Measurements from ENCODE around the gene ANKRD40.

ANKRD40 gene

DNA sequence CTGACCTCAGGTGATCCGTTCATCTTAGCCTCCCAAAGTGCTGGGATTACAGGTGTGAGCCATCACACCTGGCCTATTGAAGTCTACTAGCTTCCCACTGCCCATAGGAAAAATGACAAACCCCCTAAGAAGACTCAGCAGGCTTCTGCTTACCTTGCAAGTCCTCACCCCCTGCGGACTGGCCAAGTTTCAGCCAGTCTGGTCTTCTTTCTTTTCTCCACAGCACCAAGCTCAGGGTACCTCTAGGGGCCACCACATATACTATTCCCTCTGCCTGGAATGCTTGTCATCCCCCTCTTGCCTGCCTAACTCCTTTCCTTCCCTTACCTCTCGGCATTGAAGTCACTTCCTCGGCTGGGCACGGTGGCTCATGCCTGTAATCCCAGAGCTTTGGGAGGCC is 41.9 kb downstream of the ANKRD40 start:
- H3K27me3 ChIP-seq (replicated peaks; ENCODE audit: insufficient read depth, low read length): no peaks in the 10 kb centered on the region
- no peaks in the 10 kb centered on the region for H3K79me2 ChIP-seq (ENCODE audit: low read length)
- H2AFZ ChIP-seq (ENCODE audit: low read length): no peak overlapping the region
- H3K9me3 ChIP-seq (replicated peaks; ENCODE audit: insufficient read depth, low read length): no peaks in the 10 kb centered on the region
- H3K4me2 ChIP-seq (ENCODE audit: low read depth, low read length): no peak overlapping the region
- no peak overlapping the region for H3K9ac ChIP-seq (ENCODE audit: low read length)
- no peaks in the 10 kb centered on the region for H4K20me1 ChIP-seq (ENCODE audit: insufficient read depth, low read length)
- peaks cover 13% of the 10 kb centered on the region for H3K4me1 ChIP-seq (ENCODE audit: low read length)
- H3F3A ChIP-seq (ENCODE audit: insufficient read depth, low read length): no peaks in the 10 kb centered on the region
- no peak overlapping the region for H3K27ac ChIP-seq (ENCODE audit: low read length)
- H3K36me3 ChIP-seq (replicated peaks; ENCODE audit: insufficient read depth, low read length): no peaks in the 10 kb centered on the region
- H3K4me3 ChIP-seq (ENCODE audit: low read length): no peak overlapping the region
- no peak for DNase-seq
- no peak for TF ChIP-seq EZH2 (optimal IDR thresholded peaks at IDR 0.05; ENCODE audit: low read depth, low read length)
- TF ChIP-seq EZH2phosphoT487 (IDR thresholded peaks at IDR 0.05; ENCODE audit: low read length): no peak
- H3K9me2 ChIP-seq (replicated peaks; ENCODE audit: insufficient read depth, low read length): no peaks in the 10 kb centered on the region

DNA sequence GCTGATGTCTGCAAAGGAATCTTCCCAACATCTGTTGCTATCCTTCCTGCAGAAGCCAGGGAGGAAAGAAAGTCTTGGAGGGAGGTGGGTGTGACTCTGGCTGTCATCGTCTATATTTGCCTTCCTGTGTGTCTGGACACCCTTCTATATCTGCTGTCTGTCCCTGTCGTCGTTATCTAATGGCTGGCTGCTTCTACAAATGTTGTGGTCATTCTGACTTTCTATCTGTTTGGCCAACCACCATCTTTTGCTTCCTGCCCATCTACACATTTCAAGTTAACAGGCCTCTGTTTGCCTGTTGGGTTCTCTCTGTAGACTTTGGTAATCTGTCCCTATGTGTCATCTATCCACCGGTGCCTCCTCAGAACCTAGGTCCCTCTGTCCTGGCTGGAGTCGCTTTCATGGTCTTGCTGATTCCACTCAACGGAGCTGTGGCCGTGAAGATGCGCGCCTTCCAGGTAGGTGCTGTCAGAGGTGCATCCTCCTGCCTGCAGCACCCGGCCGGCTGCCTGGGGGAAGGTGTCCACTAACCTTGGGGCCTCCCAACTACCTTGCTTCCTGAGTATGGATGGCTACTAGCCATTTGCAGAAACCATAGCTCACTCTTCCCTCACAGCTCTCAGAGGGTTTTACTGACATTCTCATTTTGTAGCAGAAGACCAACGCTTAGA is 42.8 kb downstream of the ANKRD40 start:
- H3K4me3 ChIP-seq (ENCODE audit: low read length): no peak overlapping the region
- H3K9me2 ChIP-seq (replicated peaks; ENCODE audit: insufficient read depth, low read length): no peaks in the 10 kb centered on the region
- no peak overlapping the region for H3K4me2 ChIP-seq (ENCODE audit: low read depth, low read length)
- no peaks in the 10 kb centered on the region for H3K27me3 ChIP-seq (replicated peaks; ENCODE audit: insufficient read depth, low read length)
- DNase-seq: no peak
- no peaks in the 10 kb centered on the region for H3K36me3 ChIP-seq (replicated peaks; ENCODE audit: insufficient read depth, low read length)
- H3K4me1 ChIP-seq (ENCODE audit: low read length): peaks cover 13% of the 10 kb centered on the region
- TF ChIP-seq EZH2 (optimal IDR thresholded peaks at IDR 0.05; ENCODE audit: low read depth, low read length): no peak
- TF ChIP-seq EZH2phosphoT487 (IDR thresholded peaks at IDR 0.05; ENCODE audit: low read length): no peak
- TF ChIP-seq, protein P1, sequence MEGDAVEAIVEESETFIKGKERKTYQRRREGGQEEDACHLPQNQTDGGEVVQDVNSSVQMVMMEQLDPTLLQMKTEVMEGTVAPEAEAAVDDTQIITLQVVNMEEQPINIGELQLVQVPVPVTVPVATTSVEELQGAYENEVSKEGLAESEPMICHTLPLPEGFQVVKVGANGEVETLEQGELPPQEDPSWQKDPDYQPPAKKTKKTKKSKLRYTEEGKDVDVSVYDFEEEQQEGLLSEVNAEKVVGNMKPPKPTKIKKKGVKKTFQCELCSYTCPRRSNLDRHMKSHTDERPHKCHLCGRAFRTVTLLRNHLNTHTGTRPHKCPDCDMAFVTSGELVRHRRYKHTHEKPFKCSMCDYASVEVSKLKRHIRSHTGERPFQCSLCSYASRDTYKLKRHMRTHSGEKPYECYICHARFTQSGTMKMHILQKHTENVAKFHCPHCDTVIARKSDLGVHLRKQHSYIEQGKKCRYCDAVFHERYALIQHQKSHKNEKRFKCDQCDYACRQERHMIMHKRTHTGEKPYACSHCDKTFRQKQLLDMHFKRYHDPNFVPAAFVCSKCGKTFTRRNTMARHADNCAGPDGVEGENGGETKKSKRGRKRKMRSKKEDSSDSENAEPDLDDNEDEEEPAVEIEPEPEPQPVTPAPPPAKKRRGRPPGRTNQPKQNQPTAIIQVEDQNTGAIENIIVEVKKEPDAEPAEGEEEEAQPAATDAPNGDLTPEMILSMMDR (IDR thresholded peaks at IDR 0.05; ENCODE audit: low read length): no peak
- H2AFZ ChIP-seq (ENCODE audit: low read length): no peak overlapping the region
- no peaks in the 10 kb centered on the region for H3K9me3 ChIP-seq (replicated peaks; ENCODE audit: insufficient read depth, low read length)
- no peaks in the 10 kb centered on the region for H3F3A ChIP-seq (ENCODE audit: insufficient read depth, low read length)
- no peak overlapping the region for H3K27ac ChIP-seq (ENCODE audit: low read length)
- no peaks in the 10 kb centered on the region for H3K79me2 ChIP-seq (ENCODE audit: low read length)
- H4K20me1 ChIP-seq (ENCODE audit: insufficient read depth, low read length): no peaks in the 10 kb centered on the region
- no peak overlapping the region for H3K9ac ChIP-seq (ENCODE audit: low read length)

DNA sequence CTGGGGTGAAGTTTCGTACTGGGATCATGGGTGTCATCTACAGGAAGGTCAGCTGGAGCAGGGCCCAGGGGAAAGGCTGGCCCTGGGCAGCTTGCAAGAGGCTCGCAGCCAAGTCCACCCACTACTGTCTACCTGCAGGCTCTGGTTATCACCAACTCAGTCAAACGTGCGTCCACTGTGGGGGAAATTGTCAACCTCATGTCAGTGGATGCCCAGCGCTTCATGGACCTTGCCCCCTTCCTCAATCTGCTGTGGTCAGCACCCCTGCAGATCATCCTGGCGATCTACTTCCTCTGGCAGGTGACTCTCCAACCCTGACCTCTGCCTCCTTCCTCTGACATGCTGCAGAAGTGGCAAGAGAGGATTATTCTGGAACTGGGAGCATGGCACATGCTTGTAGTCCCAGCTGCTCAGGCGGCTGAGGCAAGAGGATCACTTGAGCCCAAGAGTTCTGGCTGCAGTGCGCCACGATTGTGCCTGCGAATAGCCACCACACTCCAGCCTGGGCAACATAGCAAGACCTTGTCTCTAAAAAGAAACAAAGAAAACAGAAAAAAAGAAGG is 43.8 kb downstream of the ANKRD40 start:
- Histone ChIP-seq H2AFZ (ENCODE audit: low read length) (no peak overlapping the region), H3K27ac (ENCODE audit: low read length) (no peak overlapping the region)
- TF ChIP-seq, protein P1 (IDR thresholded peaks at IDR 0.05; ENCODE audit: low read length): no peak
- TF ChIP-seq EZH2 (optimal IDR thresholded peaks at IDR 0.05; ENCODE audit: low read depth, low read length): no peak
- no peak for TF ChIP-seq EZH2phosphoT487 (IDR thresholded peaks at IDR 0.05; ENCODE audit: low read length)

More for the DNA sequence above, 43.8 kb downstream of the ANKRD40 start:
- Histone ChIP-seq H3K9ac (ENCODE audit: low read length) (no peak overlapping the region), H3K9me3 (replicated peaks; ENCODE audit: insufficient read depth, low read length) (no peaks in the 10 kb centered on the region), H3F3A (ENCODE audit: insufficient read depth, low read length) (no peaks in the 10 kb centered on the region), H4K20me1 (ENCODE audit: insufficient read depth, low read length) (no peaks in the 10 kb centered on the region), H3K36me3 (replicated peaks; ENCODE audit: insufficient read depth, low read length) (no peaks in the 10 kb centered on the region), H3K79me2 (ENCODE audit: low read length) (no peaks in the 10 kb centered on the region), H3K27me3 (replicated peaks; ENCODE audit: insufficient read depth, low read length) (no peaks in the 10 kb centered on the region), H3K4me3 (ENCODE audit: low read length) (no peak overlapping the region), H3K4me2 (ENCODE audit: low read depth, low read length) (no peak overlapping the region), H3K4me1 (ENCODE audit: low read length) (peaks cover 13% of the 10 kb centered on the region), H3K9me2 (replicated peaks; ENCODE audit: insufficient read depth, low read length) (no peaks in the 10 kb centered on the region)
- DNase-seq: no peak

Data from MM.1S (cell line).